ENCODE results near the gene SMCO1.
A peak's percentile ranks its signal among the peaks of the same experiment; 100 is the strongest.
"Not testable (repeated sequence)": the region's sequence is repeated elsewhere in the genome, so short reads cannot be mapped to it uniquely, and the experiment has no call there.

Gene SMCO1

GRCh38 chr3:196531418-196531817, 16.3 kb upstream of the SMCO1 start:
- H3K36me3 ChIP-seq (ENCODE audit: control insufficient read depth, insufficient read depth, low read length) = no peaks in the 10 kb centered on the region
- TF ChIP-seq CTCF (IDR thresholded peaks at IDR 0.05; ENCODE audit: insufficient read depth, low read length, poor library complexity, severe bottlenecking) = no peak
- no peak for DNase-seq (ENCODE audit: extremely low read depth, insufficient read length)
- H3K4me3 ChIP-seq (replicated peaks; ENCODE audit: low read depth, low read length) = no peak overlapping the region
- no peaks in the 10 kb centered on the region for H3K27me3 ChIP-seq (replicated peaks; ENCODE audit: control insufficient read depth, insufficient read depth, low read length)

GRCh38 chr3:196528639-196529233, 13.6 kb upstream of the SMCO1 start:
- peak overlapping the region; percentile 69 for H3K4me3 ChIP-seq (replicated peaks; ENCODE audit: low read depth, low read length)
- peak; percentile 52 for TF ChIP-seq CTCF (IDR thresholded peaks at IDR 0.05; ENCODE audit: insufficient read depth, low read length, poor library complexity, severe bottlenecking)
- DNase-seq (ENCODE audit: extremely low read depth, insufficient read length) = peak; percentile 93
- no peaks in the 10 kb centered on the region for H3K36me3 ChIP-seq (ENCODE audit: control insufficient read depth, insufficient read depth, low read length)
- no peaks in the 10 kb centered on the region for H3K27me3 ChIP-seq (replicated peaks; ENCODE audit: control insufficient read depth, insufficient read depth, low read length)

GRCh38 chr3:196525141-196525540, 10.0 kb upstream of the SMCO1 start:
- DNase-seq (ENCODE audit: extremely low read depth, insufficient read length) = no peak
- no peak for TF ChIP-seq CTCF (IDR thresholded peaks at IDR 0.05; ENCODE audit: insufficient read depth, low read length, poor library complexity, severe bottlenecking)
- no peaks in the 10 kb centered on the region for H3K36me3 ChIP-seq (ENCODE audit: control insufficient read depth, insufficient read depth, low read length)
- no peak overlapping the region for H3K4me3 ChIP-seq (replicated peaks; ENCODE audit: low read depth, low read length)
- no peaks in the 10 kb centered on the region for H3K27me3 ChIP-seq (replicated peaks; ENCODE audit: control insufficient read depth, insufficient read depth, low read length)

GRCh38 chr3:196524527-196524926, 9.4 kb upstream of the SMCO1 start:
- TF ChIP-seq CTCF (IDR thresholded peaks at IDR 0.05; ENCODE audit: insufficient read depth, low read length, poor library complexity, severe bottlenecking) = peak; percentile 24
- DNase-seq (ENCODE audit: extremely low read depth, insufficient read length) = no peak
- no peaks in the 10 kb centered on the region for H3K27me3 ChIP-seq (replicated peaks; ENCODE audit: control insufficient read depth, insufficient read depth, low read length)

GRCh38 chr3:196523841-196524240, 8.7 kb upstream of the SMCO1 start:
- Histone ChIP-seq H3K27me3 (replicated peaks; ENCODE audit: control insufficient read depth, insufficient read depth, low read length) (no peaks in the 10 kb centered on the region), H3K36me3 (ENCODE audit: control insufficient read depth, insufficient read depth, low read length) (no peaks in the 10 kb centered on the region), H3K4me3 (replicated peaks; ENCODE audit: low read depth, low read length) (no peak overlapping the region)
- no peak for TF ChIP-seq CTCF (IDR thresholded peaks at IDR 0.05; ENCODE audit: insufficient read depth, low read length, poor library complexity, severe bottlenecking)
- DNase-seq (ENCODE audit: extremely low read depth, insufficient read length) = no peak

More at GRCh38 chr3:196524527-196524926, 9.4 kb upstream of the SMCO1 start:
- Histone ChIP-seq H3K4me3 (replicated peaks; ENCODE audit: low read depth, low read length) (no peak overlapping the region), H3K36me3 (ENCODE audit: control insufficient read depth, insufficient read depth, low read length) (no peaks in the 10 kb centered on the region)

- not testable (repeated sequence) for H3K36me3 ChIP-seq (ENCODE audit: control insufficient read depth, insufficient read depth, low read length); H3K27me3 ChIP-seq (replicated peaks; ENCODE audit: control insufficient read depth, insufficient read depth, low read length); H3K4me3 ChIP-seq (replicated peaks; ENCODE audit: low read depth, low read length); DNase-seq (ENCODE audit: extremely low read depth, insufficient read length)
These were observed 6.1 kb upstream of the SMCO1 start for GRCh38 chr3:196521291-196521690.

All from GM06990 (cell line).